Measurements from ENCODE around the gene ROPN1L.

The ROPN1L gene

GRCh38 chr5:10457682-10458574 lies 16.2 kb downstream of the ROPN1L start:
- H3K27me3 ChIP-seq (ENCODE audit: insufficient read depth, low read length): no peaks in the 10 kb centered on the region
- no peak overlapping the region for H2AFZ ChIP-seq (ENCODE audit: low read length, unreplicated experiment)
- H3K4me1 ChIP-seq (ENCODE audit: control insufficient read depth, insufficient read depth, low read length, unreplicated experiment): peaks cover 49% of the 10 kb centered on the region
- H3K4me3 ChIP-seq (ENCODE audit: low read depth, low read length): no peak overlapping the region
- H3K36me3 ChIP-seq (ENCODE audit: insufficient read depth, low read length): no peaks in the 10 kb centered on the region
- no peak overlapping the region; the same call in 1 of the 2 replicates for H3K27ac ChIP-seq (ENCODE audit: low read depth, low read length)
- H3K79me2 ChIP-seq (ENCODE audit: control insufficient read depth, insufficient read depth, low read length, unreplicated experiment): no peaks in the 10 kb centered on the region

GRCh38 chr5:10459080-10460055 lies 17.7 kb downstream of the ROPN1L start:
- peaks cover 35% of the 10 kb centered on the region for H3K4me1 ChIP-seq (ENCODE audit: control insufficient read depth, insufficient read depth, low read length, unreplicated experiment)
- H3K27me3 ChIP-seq (ENCODE audit: insufficient read depth, low read length): no peaks in the 10 kb centered on the region
- H3K4me3 ChIP-seq (ENCODE audit: low read depth, low read length): no peak overlapping the region
- H3K79me2 ChIP-seq (ENCODE audit: control insufficient read depth, insufficient read depth, low read length, unreplicated experiment): no peaks in the 10 kb centered on the region
- H2AFZ ChIP-seq (ENCODE audit: low read length, unreplicated experiment): no peak overlapping the region
- H3K36me3 ChIP-seq (ENCODE audit: insufficient read depth, low read length): no peaks in the 10 kb centered on the region
- H3K27ac ChIP-seq (ENCODE audit: low read depth, low read length): no peak overlapping the region

- no peaks in the 10 kb centered on the region for H3K27me3 ChIP-seq (ENCODE audit: insufficient read depth, low read length)
- H3K79me2 ChIP-seq (ENCODE audit: control insufficient read depth, insufficient read depth, low read length, unreplicated experiment): no peaks in the 10 kb centered on the region
- no peak overlapping the region for H3K4me3 ChIP-seq (ENCODE audit: low read depth, low read length)
- H3K27ac ChIP-seq (ENCODE audit: low read depth, low read length): no peak overlapping the region
- H2AFZ ChIP-seq (ENCODE audit: low read length, unreplicated experiment): no peak overlapping the region
- peaks cover 24% of the 10 kb centered on the region for H3K4me1 ChIP-seq (ENCODE audit: control insufficient read depth, insufficient read depth, low read length, unreplicated experiment)
- H3K36me3 ChIP-seq (ENCODE audit: insufficient read depth, low read length): no peaks in the 10 kb centered on the region
These were observed 18.7 kb downstream of the ROPN1L start for GRCh38 chr5:10460252-10460906.

GRCh38 chr5:10461041-10461440 lies 19.4 kb downstream of the ROPN1L start:
- Histone ChIP-seq H3K27ac (ENCODE audit: low read depth, low read length) (no peak overlapping the region), H3K27me3 (ENCODE audit: insufficient read depth, low read length) (no peaks in the 10 kb centered on the region), H3K4me3 (ENCODE audit: low read depth, low read length) (no peak overlapping the region), H3K79me2 (ENCODE audit: control insufficient read depth, insufficient read depth, low read length, unreplicated experiment) (no peaks in the 10 kb centered on the region), H2AFZ (ENCODE audit: low read length, unreplicated experiment) (no peak overlapping the region), H3K36me3 (ENCODE audit: insufficient read depth, low read length) (no peaks in the 10 kb centered on the region), H3K4me1 (ENCODE audit: control insufficient read depth, insufficient read depth, low read length, unreplicated experiment) (peaks cover 20% of the 10 kb centered on the region)

GRCh38 chr5:10461904-10462555 lies 20.4 kb downstream of the ROPN1L start:
- Histone ChIP-seq H3K27me3 (ENCODE audit: insufficient read depth, low read length) (no peaks in the 10 kb centered on the region), H3K27ac (ENCODE audit: low read depth, low read length) (no peak overlapping the region), H3K36me3 (ENCODE audit: insufficient read depth, low read length) (no peaks in the 10 kb centered on the region), H3K4me1 (ENCODE audit: control insufficient read depth, insufficient read depth, low read length, unreplicated experiment) (peaks cover 19% of the 10 kb centered on the region), H3K79me2 (ENCODE audit: control insufficient read depth, insufficient read depth, low read length, unreplicated experiment) (no peaks in the 10 kb centered on the region), H3K4me3 (ENCODE audit: low read depth, low read length) (no peak overlapping the region), H2AFZ (ENCODE audit: low read length, unreplicated experiment) (no peak overlapping the region)

GRCh38 chr5:10463566-10463965 lies 21.9 kb downstream of the ROPN1L start:
- H3K27me3 ChIP-seq (ENCODE audit: insufficient read depth, low read length): no peaks in the 10 kb centered on the region
- H3K4me3 ChIP-seq (ENCODE audit: low read depth, low read length): no peak overlapping the region
- H3K4me1 ChIP-seq (ENCODE audit: control insufficient read depth, insufficient read depth, low read length, unreplicated experiment): peaks cover 21% of the 10 kb centered on the region
- H2AFZ ChIP-seq (ENCODE audit: low read length, unreplicated experiment): no peak overlapping the region
- no peaks in the 10 kb centered on the region for H3K79me2 ChIP-seq (ENCODE audit: control insufficient read depth, insufficient read depth, low read length, unreplicated experiment)
- no peaks in the 10 kb centered on the region for H3K36me3 ChIP-seq (ENCODE audit: insufficient read depth, low read length)
- no peak overlapping the region for H3K27ac ChIP-seq (ENCODE audit: low read depth, low read length)

GRCh38 chr5:10464173-10464572 lies 22.5 kb downstream of the ROPN1L start:
- Histone ChIP-seq H3K4me1 (ENCODE audit: control insufficient read depth, insufficient read depth, low read length, unreplicated experiment) (peaks cover 21% of the 10 kb centered on the region), H3K4me3 (ENCODE audit: low read depth, low read length) (no peak overlapping the region), H3K79me2 (ENCODE audit: control insufficient read depth, insufficient read depth, low read length, unreplicated experiment) (no peaks in the 10 kb centered on the region), H2AFZ (ENCODE audit: low read length, unreplicated experiment) (no peak overlapping the region), H3K36me3 (ENCODE audit: insufficient read depth, low read length) (no peaks in the 10 kb centered on the region), H3K27ac (ENCODE audit: low read depth, low read length) (no peak overlapping the region), H3K27me3 (ENCODE audit: insufficient read depth, low read length) (no peaks in the 10 kb centered on the region)

GRCh38 chr5:10465726-10466125 lies 24.0 kb downstream of the ROPN1L start:
- Histone ChIP-seq H3K27ac (ENCODE audit: low read depth, low read length) (no peak overlapping the region), H3K79me2 (ENCODE audit: control insufficient read depth, insufficient read depth, low read length, unreplicated experiment) (no peaks in the 10 kb centered on the region), H2AFZ (ENCODE audit: low read length, unreplicated experiment) (no peak overlapping the region)

GRCh38 chr5:10466446-10467073 lies 24.9 kb downstream of the ROPN1L start:
- H3K27ac ChIP-seq (ENCODE audit: low read depth, low read length): no peak overlapping the region
- no peaks in the 10 kb centered on the region for H3K79me2 ChIP-seq (ENCODE audit: control insufficient read depth, insufficient read depth, low read length, unreplicated experiment)
- peaks cover 17% of the 10 kb centered on the region for H3K4me1 ChIP-seq (ENCODE audit: control insufficient read depth, insufficient read depth, low read length, unreplicated experiment)
- peak overlapping the region; percentile 39 for H2AFZ ChIP-seq (ENCODE audit: low read length, unreplicated experiment)
- H3K36me3 ChIP-seq (ENCODE audit: insufficient read depth, low read length): no peaks in the 10 kb centered on the region
- no peaks in the 10 kb centered on the region for H3K27me3 ChIP-seq (ENCODE audit: insufficient read depth, low read length)
- H3K4me3 ChIP-seq (ENCODE audit: low read depth, low read length): no peak overlapping the region

More at GRCh38 chr5:10465726-10466125, 24.0 kb downstream of the ROPN1L start:
- Histone ChIP-seq H3K4me3 (ENCODE audit: low read depth, low read length) (no peak overlapping the region), H3K4me1 (ENCODE audit: control insufficient read depth, insufficient read depth, low read length, unreplicated experiment) (peaks cover 17% of the 10 kb centered on the region), H3K36me3 (ENCODE audit: insufficient read depth, low read length) (no peaks in the 10 kb centered on the region), H3K27me3 (ENCODE audit: insufficient read depth, low read length) (no peaks in the 10 kb centered on the region)
